AML-193 (cell line): ENCODE measurements around the gene PRAC1.

Experiments used
- DNase-seq, 2 experiments: peaks; one replicate each; lab custom pipeline; 2025; lab: John Stamatoyannopoulos, UW

The PRAC1 gene

GRCh38 chr17:48704361-48705248 is 17.7 kb downstream of the PRAC1 start:
- DNase-seq: no peak

GRCh38 chr17:48701864-48702532 is 20.3 kb downstream of the PRAC1 start:
- no peak for DNase-seq

- DNase-seq: no peak
Measured at GRCh38 chr17:48693178-48693577, 29.1 kb downstream of the PRAC1 start.

- DNase-seq: no peak
Measured at GRCh38 chr17:48692049-48692448, 30.3 kb downstream of the PRAC1 start.

- no peak for DNase-seq
Measured at GRCh38 chr17:48690655-48691054, 31.7 kb downstream of the PRAC1 start.

GRCh38 chr17:48681609-48682008 is 40.7 kb downstream of the PRAC1 start:
- DNase-seq: no peak

- no peak for DNase-seq
Measured at GRCh38 chr17:48679385-48680096, 42.8 kb downstream of the PRAC1 start.

- peak; percentile 48 to 61 for DNase-seq
Measured at GRCh38 chr17:48678141-48678971, 44.0 kb downstream of the PRAC1 start.

- DNase-seq: no peak
Measured at GRCh38 chr17:48676963-48677558, 45.3 kb downstream of the PRAC1 start.

GRCh38 chr17:48672340-48672739 is 50.0 kb downstream of the PRAC1 start:
- no peak for DNase-seq
